Smooth muscle cell of the brain vasculature (primary cell): Measurements from ENCODE around the gene SON.
"Not testable (repeated sequence)": the region's sequence is repeated elsewhere in the genome, so short reads cannot be mapped to it uniquely, and the experiment has no call there.

Experiments
- DNase-seq: peaks from one replicate; pipeline ENCODE4 v3.0.0-alpha.2; 2012; ENCODE audit warnings: low read depth, low spot score

Gene SON, protein sequence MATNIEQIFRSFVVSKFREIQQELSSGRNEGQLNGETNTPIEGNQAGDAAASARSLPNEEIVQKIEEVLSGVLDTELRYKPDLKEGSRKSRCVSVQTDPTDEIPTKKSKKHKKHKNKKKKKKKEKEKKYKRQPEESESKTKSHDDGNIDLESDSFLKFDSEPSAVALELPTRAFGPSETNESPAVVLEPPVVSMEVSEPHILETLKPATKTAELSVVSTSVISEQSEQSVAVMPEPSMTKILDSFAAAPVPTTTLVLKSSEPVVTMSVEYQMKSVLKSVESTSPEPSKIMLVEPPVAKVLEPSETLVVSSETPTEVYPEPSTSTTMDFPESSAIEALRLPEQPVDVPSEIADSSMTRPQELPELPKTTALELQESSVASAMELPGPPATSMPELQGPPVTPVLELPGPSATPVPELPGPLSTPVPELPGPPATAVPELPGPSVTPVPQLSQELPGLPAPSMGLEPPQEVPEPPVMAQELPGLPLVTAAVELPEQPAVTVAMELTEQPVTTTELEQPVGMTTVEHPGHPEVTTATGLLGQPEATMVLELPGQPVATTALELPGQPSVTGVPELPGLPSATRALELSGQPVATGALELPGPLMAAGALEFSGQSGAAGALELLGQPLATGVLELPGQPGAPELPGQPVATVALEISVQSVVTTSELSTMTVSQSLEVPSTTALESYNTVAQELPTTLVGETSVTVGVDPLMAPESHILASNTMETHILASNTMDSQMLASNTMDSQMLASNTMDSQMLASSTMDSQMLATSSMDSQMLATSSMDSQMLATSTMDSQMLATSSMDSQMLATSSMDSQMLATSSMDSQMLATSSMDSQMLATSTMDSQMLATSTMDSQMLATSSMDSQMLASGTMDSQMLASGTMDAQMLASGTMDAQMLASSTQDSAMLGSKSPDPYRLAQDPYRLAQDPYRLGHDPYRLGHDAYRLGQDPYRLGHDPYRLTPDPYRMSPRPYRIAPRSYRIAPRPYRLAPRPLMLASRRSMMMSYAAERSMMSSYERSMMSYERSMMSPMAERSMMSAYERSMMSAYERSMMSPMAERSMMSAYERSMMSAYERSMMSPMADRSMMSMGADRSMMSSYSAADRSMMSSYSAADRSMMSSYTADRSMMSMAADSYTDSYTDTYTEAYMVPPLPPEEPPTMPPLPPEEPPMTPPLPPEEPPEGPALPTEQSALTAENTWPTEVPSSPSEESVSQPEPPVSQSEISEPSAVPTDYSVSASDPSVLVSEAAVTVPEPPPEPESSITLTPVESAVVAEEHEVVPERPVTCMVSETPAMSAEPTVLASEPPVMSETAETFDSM (N-terminal part only)

GRCh38 chr21:33542640-33543504 is at the start of gene SON:
Gene SON, plus strand, starts transcription at chr21:33543038. Its CDS starts 55 bp downstream, at chr21:33543093.
- DNase-seq = peak; percentile 98

GRCh38 chr21:33493756-33494155 is 49.1 kb upstream of the SON start:
- DNase-seq = no peak

DNA sequence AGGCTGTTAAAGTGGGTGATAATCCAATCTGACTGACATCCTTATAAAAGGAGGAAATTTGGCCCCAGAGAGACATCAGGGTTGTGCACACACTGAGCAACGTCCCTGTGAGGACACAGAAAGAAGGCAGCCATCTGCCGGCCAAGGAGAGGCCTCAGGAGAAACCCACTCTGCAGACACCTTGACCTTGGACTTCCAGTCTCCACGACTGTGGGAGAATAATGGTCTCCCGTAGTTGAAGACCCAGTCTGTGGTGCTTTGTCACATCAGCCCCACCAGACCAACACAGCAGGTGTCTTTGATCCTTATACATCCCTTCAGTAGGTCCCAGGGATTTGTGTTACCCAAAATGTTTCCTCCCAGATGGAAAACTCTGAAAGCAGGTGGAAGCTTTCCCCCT is 47.1 kb upstream of the SON start:
- no peak for DNase-seq

- DNase-seq = no peak
Observed at GRCh38 chr21:33496345-33496744, 46.5 kb upstream of the SON start.

- no peak for DNase-seq
Observed at GRCh38 chr21:33505833-33506232, 37.0 kb upstream of the SON start.

DNA sequence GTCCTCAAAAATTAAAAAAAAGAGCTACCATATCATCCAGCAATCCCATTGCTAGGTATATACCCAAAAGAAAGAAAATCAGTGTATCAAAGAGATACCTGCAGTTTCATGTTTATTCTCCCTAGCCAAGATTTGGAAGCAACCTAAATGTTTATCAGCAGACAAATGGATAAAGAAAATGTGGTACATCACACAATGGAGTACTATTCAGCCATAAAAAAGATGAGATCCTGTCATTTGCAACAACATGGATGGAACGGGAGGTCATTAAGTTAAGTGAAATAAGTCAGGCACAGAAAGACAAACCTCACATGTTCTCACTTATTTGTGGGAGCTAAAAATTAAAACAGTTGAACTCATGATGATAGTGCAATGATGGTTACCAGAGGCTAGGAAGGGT is 35.8 kb upstream of the SON start:
- DNase-seq = not testable (repeated sequence)

- no peak for DNase-seq
Observed at GRCh38 chr21:33510826-33511225, 32.0 kb upstream of the SON start.

DNA sequence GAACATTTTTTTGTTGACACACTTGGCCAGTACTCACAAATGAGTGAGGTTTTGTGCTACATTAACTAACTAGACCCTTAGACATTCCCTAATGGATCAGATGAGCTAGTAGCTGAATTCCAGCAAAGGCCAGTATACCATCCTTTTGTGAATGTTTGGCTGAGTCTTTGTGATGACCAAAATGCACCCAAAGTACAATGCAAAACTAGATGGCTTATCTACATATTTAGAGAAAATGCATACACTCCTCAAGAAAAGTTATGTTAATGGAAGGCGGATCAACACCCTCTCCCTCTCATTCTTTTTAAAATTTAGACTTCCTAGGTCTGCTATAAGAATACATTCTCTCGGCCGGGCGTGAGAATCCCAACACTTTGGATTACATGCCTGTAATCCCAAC is 31.2 kb upstream of the SON start:
- no peak for DNase-seq

GRCh38 chr21:33512481-33512880 is 30.4 kb upstream of the SON start:
- no peak for DNase-seq

- no peak for DNase-seq
Observed at GRCh38 chr21:33514229-33514628, 28.6 kb upstream of the SON start.

GRCh38 chr21:33518899-33519298 is 23.9 kb upstream of the SON start:
- no peak for DNase-seq

DNA sequence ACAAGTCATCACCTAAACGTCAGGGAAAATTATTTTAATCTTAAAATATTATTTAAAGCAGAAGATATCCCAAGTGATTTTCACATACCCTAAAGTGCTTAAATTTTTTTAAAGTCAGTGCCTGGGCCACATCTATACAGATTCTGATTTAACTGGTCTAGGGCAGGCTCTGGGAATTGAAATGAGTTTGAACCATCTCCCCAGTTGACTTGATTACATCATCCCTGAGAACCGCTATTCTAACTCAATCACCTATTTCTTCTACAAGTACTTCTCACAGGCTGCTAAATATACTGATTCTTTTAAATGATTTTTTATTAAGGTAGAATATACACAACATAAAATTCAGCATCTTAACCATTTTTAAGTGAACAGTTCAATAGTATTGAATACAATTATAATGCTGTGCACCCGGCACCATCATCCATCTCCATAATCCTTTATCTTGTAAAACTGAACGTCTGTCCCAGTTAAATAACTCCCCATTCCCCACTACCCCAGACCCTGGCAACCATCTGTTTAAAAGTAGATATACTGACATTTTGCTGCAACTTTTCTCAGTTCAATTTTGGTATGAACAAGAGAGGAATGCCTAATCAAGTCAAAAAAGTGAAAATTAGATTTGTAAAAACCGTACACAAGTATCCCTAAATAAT is 20.4 kb upstream of the SON start:
- no peak for DNase-seq

DNA sequence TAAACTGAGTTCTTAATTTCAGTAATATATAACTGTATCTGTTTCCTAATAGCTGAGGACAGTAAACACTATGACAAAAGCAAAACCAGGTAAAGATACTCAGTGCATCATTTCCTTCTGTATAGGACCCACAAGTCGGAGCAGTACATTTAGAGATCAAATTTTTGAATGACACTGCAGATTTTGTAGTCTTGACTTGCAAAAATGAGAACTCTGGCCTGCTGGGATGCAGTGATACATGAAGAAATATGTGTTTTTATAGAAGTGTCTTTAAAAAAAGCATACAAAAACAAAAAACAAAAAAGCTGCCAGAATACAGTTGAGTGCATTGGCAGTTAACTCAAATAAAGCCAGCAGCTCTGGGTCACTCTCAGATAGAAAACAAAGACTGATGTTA is 19.9 kb upstream of the SON start:
- DNase-seq = no peak

DNA sequence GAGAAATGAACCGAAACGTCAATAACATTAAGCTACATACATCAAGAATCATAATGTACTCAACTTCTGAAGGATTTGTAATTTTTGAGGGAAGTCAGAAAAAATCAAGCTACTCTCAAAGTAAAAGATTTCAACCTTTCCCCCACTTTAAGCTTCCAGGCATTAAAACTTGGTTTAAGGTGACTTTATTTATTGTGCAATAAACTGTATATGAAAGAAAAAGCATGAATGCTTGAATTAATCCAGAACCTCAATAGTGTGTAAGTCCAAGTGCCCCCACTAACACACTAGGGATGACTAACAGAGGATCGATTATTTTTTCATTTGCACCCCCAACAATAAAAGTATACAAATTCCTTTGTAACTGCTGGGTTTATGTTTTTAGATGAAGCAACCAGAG is 11.8 kb upstream of the SON start:
- DNase-seq = no peak

DNA sequence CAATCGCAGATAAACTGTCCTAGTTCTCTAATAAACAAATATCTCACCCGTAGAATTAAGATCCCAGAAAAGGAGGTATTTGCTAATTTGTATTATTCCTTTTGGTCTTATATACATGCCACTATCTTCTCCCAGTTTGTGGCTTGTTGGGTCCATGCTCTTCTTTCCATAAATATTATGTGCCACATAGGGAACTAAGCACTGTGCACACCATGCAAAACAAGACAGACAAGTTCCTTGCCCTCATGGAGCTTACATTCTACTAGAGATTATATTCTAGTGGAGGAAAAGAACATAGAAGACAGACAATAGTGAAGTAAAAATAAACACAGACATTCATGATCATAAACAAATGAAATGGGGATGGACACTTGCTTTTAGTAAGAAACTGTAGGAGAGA is 5.6 kb upstream of the SON start:
- no peak for DNase-seq

DNA sequence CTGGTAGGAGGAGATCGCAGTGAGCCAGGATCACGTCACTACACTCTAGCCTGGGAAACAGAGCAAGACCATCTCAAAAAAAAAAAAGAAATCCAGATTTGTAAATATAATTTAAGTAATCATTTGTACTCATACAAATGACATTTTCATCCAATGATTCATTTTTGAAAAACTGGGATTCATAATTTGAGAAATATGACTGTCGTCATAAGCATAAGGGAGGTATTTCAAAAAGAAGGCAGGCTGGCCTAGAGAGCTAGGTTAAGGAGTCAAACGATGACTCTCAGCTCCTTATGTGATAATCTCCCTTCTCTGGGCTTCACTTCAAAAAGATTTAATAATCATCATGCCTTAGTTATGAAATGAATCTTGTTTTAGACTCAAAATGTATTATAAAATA is 3.2 kb upstream of the SON start:
- DNase-seq = no peak

- no peak for DNase-seq
Observed at GRCh38 chr21:33540711-33541104, 2.1 kb upstream of the SON start.

- DNase-seq = no peak
Observed at GRCh38 chr21:33541105-33541711, 1.6 kb upstream of the SON start.

DNA sequence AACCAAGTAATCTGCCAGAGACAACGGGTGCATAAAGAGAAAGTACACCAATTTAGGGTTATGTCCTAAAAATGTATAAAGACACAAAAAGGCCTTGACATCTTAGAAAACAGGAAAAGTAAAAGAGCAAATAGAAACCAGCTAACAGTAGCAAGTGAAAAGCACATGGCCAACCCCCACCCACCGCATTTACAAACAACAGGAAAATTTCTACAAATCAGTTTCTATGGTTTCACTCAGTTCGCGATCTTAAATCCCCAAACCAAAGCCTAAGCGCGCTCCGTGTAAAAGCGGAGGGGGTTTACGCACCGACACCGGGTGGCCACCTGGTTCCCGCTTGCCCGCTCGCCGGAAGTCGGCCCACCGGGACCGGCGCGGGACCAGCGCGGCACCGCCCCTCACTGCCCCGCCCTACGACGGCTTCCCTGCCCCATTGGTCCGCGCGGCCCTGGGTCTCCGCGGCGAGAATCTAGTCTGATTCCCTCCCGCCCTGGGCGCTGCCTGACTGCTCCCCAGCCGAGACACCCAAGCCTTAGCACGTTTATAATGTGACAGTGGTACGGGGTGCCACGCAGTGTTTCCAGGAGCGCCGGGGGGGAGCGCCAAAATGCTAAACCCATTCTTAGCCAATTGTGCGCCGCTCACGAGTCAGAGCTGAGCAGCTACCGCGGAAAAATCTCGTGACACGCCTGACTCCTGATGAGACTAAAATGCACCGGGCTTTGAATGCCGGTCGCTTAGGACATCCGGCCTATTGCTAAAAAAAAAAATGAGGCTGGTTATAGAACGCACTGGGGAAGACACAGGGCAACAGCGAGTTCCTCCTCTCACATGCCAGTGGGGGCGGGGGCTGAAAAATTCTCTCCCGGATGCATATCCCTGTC is 840 bp upstream of the SON start, which contains the start of gene GART:
Gene GART, minus strand, starts transcription at position 362 of the 884 bp plus-strand sequence. CDS start 2,802 bp downstream, outside the sequence.
- DNase-seq = peak; percentile 28
